ENCODE results near the gene LGR6. TPM values are rescaled to one million over a fixed set of nuclear protein-coding genes. Genes with fewer than 3 reads are reported as not detected.

The LGR6 gene
- total RNA-seq, 1 experiment from 2014 or later: 0.08 TPM

DNA sequence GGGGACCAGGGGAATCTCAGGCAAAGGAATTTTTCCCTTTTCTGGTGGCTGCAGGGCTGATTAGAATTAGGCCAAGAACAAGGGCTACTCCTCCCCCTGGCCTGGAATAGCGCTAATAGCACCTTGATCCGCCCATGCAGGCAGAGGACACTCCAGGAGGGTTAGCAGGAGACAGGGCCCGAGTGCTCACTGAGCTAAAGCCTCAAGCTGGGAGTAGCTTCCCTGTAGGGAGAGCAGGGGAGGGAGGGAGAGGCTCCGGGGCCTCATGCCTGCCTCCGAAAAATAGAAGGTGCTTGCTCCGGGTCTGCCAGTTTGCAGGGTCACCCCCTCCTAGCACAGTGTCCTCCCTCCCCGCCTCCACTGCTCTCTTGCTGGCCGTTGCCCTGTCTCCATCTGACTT lies 37.0 kb upstream of the LGR6 start:
- ATAC-seq: no peak
- Histone ChIP-seq H3K4me1 (ENCODE audit: control insufficient read depth, insufficient read depth, low read length) (peaks cover 3% of the 10 kb centered on the region; the same call in 1 of the 2 replicates), H3K27me3 (ENCODE audit: control insufficient read depth, insufficient read depth, low read length) (no peaks in the 10 kb centered on the region), H3K4me3 (ENCODE audit: low read depth in 2 of 2, low read length in 2 of 2) (no peak overlapping the region), H3K36me3 (ENCODE audit: control insufficient read depth, insufficient read depth, low read length) (no peaks in the 10 kb centered on the region), H3K9me3 (ENCODE audit: control insufficient read depth, insufficient read depth, low read depth, low read length) (no peaks in the 10 kb centered on the region), H3K27ac (ENCODE audit: low read length) (no peak overlapping the region)
- POLR2A ChIA-PET: no interaction called here
- intact Hi-C loops (cut with micrococcal nuclease; ENCODE audit: unreplicated experiment) (no loop called here), in situ Hi-C loops (cut with HindIII; ENCODE audit: low pct_unique_long_range_greater_than_20kb, low sequenced_read_pairs) (no loop called here)
- no TSS peak for BruUV-seq (replicated peaks)
- CTCF ChIA-PET: no interaction called here
- DNase-seq (ENCODE audit: low read depth, low spot score): no peak
- no peak for TF ChIP-seq TCF7L2 (IDR thresholded peaks at IDR 0.05; ENCODE audit: low read depth, low read length)

DNA sequence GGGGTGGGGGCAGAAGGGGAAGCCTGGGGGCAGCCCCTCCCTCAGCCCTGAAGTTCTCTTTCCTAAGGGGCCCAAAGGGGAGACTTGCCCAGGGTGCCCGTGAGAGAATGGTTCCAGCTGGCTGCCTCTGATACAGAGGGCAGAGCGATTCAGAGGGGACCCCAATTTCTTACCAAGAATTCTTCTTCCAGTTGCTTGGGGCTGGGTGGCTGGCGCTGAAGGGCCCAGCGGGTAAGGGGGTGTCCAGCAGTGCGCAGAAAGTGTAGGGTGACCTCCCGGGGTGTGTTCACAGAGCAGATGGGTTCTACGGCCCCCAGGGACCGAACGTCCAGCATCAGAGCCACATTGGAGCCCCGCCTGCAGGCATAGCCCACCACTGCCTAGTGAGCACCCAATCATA lies 35.7 kb upstream of the LGR6 start:
- H3K9me3 ChIP-seq (ENCODE audit: control insufficient read depth, insufficient read depth, low read depth, low read length): no peaks in the 10 kb centered on the region
- no peaks in the 10 kb centered on the region for H3K27me3 ChIP-seq (ENCODE audit: control insufficient read depth, insufficient read depth, low read length)
- no peak overlapping the region for H3K27ac ChIP-seq (ENCODE audit: low read length)
- TF ChIP-seq, protein P1, sequence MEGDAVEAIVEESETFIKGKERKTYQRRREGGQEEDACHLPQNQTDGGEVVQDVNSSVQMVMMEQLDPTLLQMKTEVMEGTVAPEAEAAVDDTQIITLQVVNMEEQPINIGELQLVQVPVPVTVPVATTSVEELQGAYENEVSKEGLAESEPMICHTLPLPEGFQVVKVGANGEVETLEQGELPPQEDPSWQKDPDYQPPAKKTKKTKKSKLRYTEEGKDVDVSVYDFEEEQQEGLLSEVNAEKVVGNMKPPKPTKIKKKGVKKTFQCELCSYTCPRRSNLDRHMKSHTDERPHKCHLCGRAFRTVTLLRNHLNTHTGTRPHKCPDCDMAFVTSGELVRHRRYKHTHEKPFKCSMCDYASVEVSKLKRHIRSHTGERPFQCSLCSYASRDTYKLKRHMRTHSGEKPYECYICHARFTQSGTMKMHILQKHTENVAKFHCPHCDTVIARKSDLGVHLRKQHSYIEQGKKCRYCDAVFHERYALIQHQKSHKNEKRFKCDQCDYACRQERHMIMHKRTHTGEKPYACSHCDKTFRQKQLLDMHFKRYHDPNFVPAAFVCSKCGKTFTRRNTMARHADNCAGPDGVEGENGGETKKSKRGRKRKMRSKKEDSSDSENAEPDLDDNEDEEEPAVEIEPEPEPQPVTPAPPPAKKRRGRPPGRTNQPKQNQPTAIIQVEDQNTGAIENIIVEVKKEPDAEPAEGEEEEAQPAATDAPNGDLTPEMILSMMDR (IDR thresholded peaks at IDR 0.05): no peak
- TF ChIP-seq, protein P2, sequence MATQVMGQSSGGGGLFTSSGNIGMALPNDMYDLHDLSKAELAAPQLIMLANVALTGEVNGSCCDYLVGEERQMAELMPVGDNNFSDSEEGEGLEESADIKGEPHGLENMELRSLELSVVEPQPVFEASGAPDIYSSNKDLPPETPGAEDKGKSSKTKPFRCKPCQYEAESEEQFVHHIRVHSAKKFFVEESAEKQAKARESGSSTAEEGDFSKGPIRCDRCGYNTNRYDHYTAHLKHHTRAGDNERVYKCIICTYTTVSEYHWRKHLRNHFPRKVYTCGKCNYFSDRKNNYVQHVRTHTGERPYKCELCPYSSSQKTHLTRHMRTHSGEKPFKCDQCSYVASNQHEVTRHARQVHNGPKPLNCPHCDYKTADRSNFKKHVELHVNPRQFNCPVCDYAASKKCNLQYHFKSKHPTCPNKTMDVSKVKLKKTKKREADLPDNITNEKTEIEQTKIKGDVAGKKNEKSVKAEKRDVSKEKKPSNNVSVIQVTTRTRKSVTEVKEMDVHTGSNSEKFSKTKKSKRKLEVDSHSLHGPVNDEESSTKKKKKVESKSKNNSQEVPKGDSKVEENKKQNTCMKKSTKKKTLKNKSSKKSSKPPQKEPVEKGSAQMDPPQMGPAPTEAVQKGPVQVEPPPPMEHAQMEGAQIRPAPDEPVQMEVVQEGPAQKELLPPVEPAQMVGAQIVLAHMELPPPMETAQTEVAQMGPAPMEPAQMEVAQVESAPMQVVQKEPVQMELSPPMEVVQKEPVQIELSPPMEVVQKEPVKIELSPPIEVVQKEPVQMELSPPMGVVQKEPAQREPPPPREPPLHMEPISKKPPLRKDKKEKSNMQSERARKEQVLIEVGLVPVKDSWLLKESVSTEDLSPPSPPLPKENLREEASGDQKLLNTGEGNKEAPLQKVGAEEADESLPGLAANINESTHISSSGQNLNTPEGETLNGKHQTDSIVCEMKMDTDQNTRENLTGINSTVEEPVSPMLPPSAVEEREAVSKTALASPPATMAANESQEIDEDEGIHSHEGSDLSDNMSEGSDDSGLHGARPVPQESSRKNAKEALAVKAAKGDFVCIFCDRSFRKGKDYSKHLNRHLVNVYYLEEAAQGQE (IDR thresholded peaks at IDR 0.05; ENCODE audit: insufficient read depth in 1 of 2, low read depth in 2 of 2, low read length in 1 of 2): no peak
- TF ChIP-seq POLR2AphosphoS5 (IDR thresholded peaks at IDR 0.05; ENCODE audit: low read depth, low read length) (no peak), SIN3A (IDR thresholded peaks at IDR 0.05; ENCODE audit: borderline replicate concordance, insufficient read depth, low read depth, low read length) (no peak), TCF7L2 (IDR thresholded peaks at IDR 0.05; ENCODE audit: low read depth, low read length) (no peak)
- no peaks in the 10 kb centered on the region for H3K36me3 ChIP-seq (ENCODE audit: control insufficient read depth, insufficient read depth, low read length)
- in situ Hi-C loops (cut with HindIII; ENCODE audit: low pct_unique_long_range_greater_than_20kb, low sequenced_read_pairs) (no loop called here), intact Hi-C loops (cut with micrococcal nuclease; ENCODE audit: unreplicated experiment) (no loop called here)
- BruUV-seq (replicated peaks): no TSS peak
- CTCF ChIA-PET: interaction anchor here (0.7 kb wide), 1 partner anchor 31 kb away, joined by 4 read pairs; no protein-coding TSS in a partner anchor
- POLR2A ChIA-PET: no interaction called here
- DNase-seq (ENCODE audit: low read depth, low spot score): no peak
- ATAC-seq: no peak
- H3K4me3 ChIP-seq (ENCODE audit: low read depth in 2 of 2, low read length in 2 of 2): no peak overlapping the region
- peaks cover 3% of the 10 kb centered on the region; the same call in 1 of the 2 replicates for H3K4me1 ChIP-seq (ENCODE audit: control insufficient read depth, insufficient read depth, low read length)

DNA sequence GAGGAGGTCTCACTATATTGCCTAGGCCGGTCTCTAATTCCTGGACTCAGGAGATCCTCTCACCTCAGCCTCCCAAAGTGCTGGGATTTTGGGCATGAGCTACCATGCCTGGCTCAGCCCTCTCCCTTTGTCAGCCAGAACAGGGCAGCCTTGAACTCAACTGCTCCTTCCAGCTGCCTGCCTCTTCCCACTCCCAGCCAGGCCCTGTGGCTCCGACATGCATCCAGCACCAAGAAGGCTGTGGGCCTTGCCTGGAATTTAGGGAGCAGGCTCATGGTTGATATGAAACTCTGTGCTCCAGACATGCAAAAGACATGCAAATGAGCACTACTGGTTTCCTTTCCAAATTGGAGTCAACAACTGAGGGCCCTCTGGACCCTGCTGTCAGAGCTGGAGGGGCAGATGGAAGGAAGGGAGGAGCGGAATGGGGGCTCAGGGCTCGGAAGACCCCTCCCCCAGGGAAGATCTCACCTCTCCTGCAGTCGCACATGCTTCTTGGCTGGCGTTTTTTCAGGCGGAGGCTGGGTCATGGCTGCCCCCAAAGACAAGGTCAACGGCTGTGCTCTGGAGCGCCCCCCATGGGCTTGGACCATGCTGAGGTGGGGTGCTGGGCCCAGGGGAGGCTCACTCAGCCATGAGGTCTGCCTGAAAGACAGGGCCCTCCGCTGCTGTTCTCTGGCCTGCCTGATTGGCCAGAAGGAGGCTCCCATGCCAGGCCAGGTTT lies 34.6 kb upstream of the LGR6 start:
- intact Hi-C loops (cut with micrococcal nuclease; ENCODE audit: unreplicated experiment): no loop called here
- Histone ChIP-seq H3K4me1 (ENCODE audit: control insufficient read depth, insufficient read depth, low read length) (peaks cover 3% of the 10 kb centered on the region; the same call in 1 of the 2 replicates), H3K36me3 (ENCODE audit: control insufficient read depth, insufficient read depth, low read length) (no peaks in the 10 kb centered on the region), H3K27me3 (ENCODE audit: control insufficient read depth, insufficient read depth, low read length) (no peaks in the 10 kb centered on the region), H3K4me3 (ENCODE audit: low read depth in 2 of 2, low read length in 2 of 2) (no peak overlapping the region), H3K9me3 (ENCODE audit: control insufficient read depth, insufficient read depth, low read depth, low read length) (no peaks in the 10 kb centered on the region), H3K27ac (ENCODE audit: low read length) (no peak overlapping the region)
- POLR2A ChIA-PET: no interaction called here
- ATAC-seq: no peak
- DNase-seq (ENCODE audit: low read depth, low spot score): no peak
- no TSS peak for BruUV-seq (replicated peaks)
- in situ Hi-C loops (cut with HindIII; ENCODE audit: low pct_unique_long_range_greater_than_20kb, low sequenced_read_pairs): no loop called here
- CTCF ChIA-PET: no interaction called here
- TF ChIP-seq, protein P2 (IDR thresholded peaks at IDR 0.05; ENCODE audit: insufficient read depth in 1 of 2, low read depth in 2 of 2, low read length in 1 of 2): no peak
- no peak for TF ChIP-seq POLR2AphosphoS5 (IDR thresholded peaks at IDR 0.05; ENCODE audit: low read depth, low read length)
- TF ChIP-seq, protein P1 (IDR thresholded peaks at IDR 0.05): no peak
- TF ChIP-seq TCF7L2 (IDR thresholded peaks at IDR 0.05; ENCODE audit: low read depth, low read length): no peak
- TF ChIP-seq SIN3A (IDR thresholded peaks at IDR 0.05; ENCODE audit: borderline replicate concordance, insufficient read depth, low read depth, low read length): no peak

Measured in Panc1 (cell line).